Spleen (tissue), 11 donors: Measurements from ENCODE around the gene KIF5B. TPM values are rescaled to one million over a fixed set of nuclear protein-coding genes. Genes with fewer than 3 reads are reported as not detected.
A peak's percentile ranks its signal among the peaks of the same experiment; 100 is the strongest.
"Not testable (repeated sequence)": the region's sequence is repeated elsewhere in the genome, so short reads cannot be mapped to it uniquely, and the experiment has no call there.

Experiments used
- DNase-seq: peaks from one replicate; pipeline ENCODE4 v3.0.0-alpha.2; 2020
- H3K27ac ChIP-seq, 8 donors: fragments of 200-600 bp; sonication (generic) in 7 of 8; 1 replicate in 4 of 8; 2 replicates in 4 of 8; pipeline versions ENCODE4 v1.5.0 to v1.8.0; 2016 to 2021; ENCODE audit warnings: inconsistent platforms in 4 of 8, mild to moderate bottlenecking in 4 of 8, moderate library complexity in 1 of 8
- H3K27me3 ChIP-seq, 7 donors: fragments of 200-600 bp; sonication (generic) in 6 of 7; replicated peaks in 1 of 7; 1 replicate in 4 of 7; 2 replicates in 3 of 7; pipeline versions ENCODE4 v1.5.0 to v1.8.0; 2016 to 2021; ENCODE audit warnings: inconsistent platforms in 3 of 7, mild to moderate bottlenecking in 1 of 7
- H3K36me3 ChIP-seq, 6 donors: fragments of 200-600 bp; sonication (generic) in 5 of 6; 1 replicate in 4 of 6; 2 replicates in 2 of 6; pipeline versions ENCODE4 v1.5.0 to v1.8.0; 2016 to 2021; ENCODE audit warnings: inconsistent platforms in 2 of 6
- H3K4me1 ChIP-seq, 6 donors: fragments of 200-600 bp; sonication (generic) in 5 of 6; 1 replicate in 3 of 6; 2 replicates in 3 of 6; pipeline versions ENCODE4 v1.5.0 to v1.8.0; 2016 to 2021; ENCODE audit warnings: inconsistent platforms in 3 of 6
- H3K4me3 ChIP-seq, 8 donors: fragments of 200-600 bp; sonication (generic) in 7 of 8; 1 replicate in 4 of 8; 2 replicates in 4 of 8; pipeline versions ENCODE4 v1.5.0 to v1.8.0; 2016 to 2021; ENCODE audit warnings: inconsistent platforms in 4 of 8, mild to moderate bottlenecking in 4 of 8, moderate library complexity in 2 of 8
- H3K9me3 ChIP-seq, 8 donors: fragments of 200-600 bp; sonication (generic) in 7 of 8; 1 replicate in 4 of 8; 2 replicates in 4 of 8; pipeline versions ENCODE4 v1.5.0 to v1.8.0; 2016 to 2021; ENCODE audit warnings: inconsistent platforms in 4 of 8
- POLR2A ChIP-seq, 3 donors: fragments of 450-650 bp; IDR thresholded peaks; one replicate each; pipeline ENCODE4 v1.5.1; 2017; ENCODE audit warnings: antibody characterized with exemption in 3 of 3, mild to moderate bottlenecking in 1 of 3
- POLR2AphosphoS5 ChIP-seq, 3 donors: sonication (generic); formaldehyde crosslinking; IDR thresholded peaks; one replicate each; pipeline ENCODE4 v1.5.1; 2017; ENCODE audit warnings: antibody characterized with exemption in 3 of 3
- WGBS, 5 donors: extraction: QIAGEN DNeasy Blood & Tissue Kit in 3 of 5; methylation state at CpG; one replicate each; pipeline versions ENCODE4 v1.1.5 to v1.1.7; 2013 to 2018; 5-methylcytosine and 5-hydroxymethylcytosine counted together
- intact Hi-C: fragments of 100-400 bp; cut with DNase I; formaldehyde crosslinking; loops from one replicate; pipeline ENCODE4 v1.15.0; 2023; ENCODE audit warnings: low total_unique reads
- polyA plus RNA-seq, 3 donors: library from polyadenylated mRNA; stranded (reverse); fragments of 200-250 nt; gene quantifications; one replicate each; pipeline ENCODE4 v1.2.1, GENCODE V29; 2013
- total RNA-seq, 7 donors: library from RNA; depleted of rRNA in 3 of 7; stranded (reverse); fragments of >200 nt in 3 of 7; fragmentation: NEBNext Ultra II Directional in 4 of 7; extraction: Animal tissue kit (Norgen Biotek cat#: 25700) in 4 of 7; gene quantifications; one replicate each; pipeline versions ENCODE4 v1.1.0 to v1.2.1, GENCODE V29; 2016 to 2021
- TF ChIP-seq, protein P1 (sequence below), 11 experiments: fragments of 200-600 bp in 7 of 11; fragments of 450-650 bp in 4 of 11; sonication (generic) in 4 of 11; IDR thresholded peaks in 8 of 11; conservative IDR thresholded peaks in 3 of 11; 1 replicate in 7 of 11; 2 replicates in 4 of 11; pipeline versions ENCODE4 v1.4.0 to v1.8.0; 2016 to 2021; ENCODE audit warnings: antibody characterized with exemption in 11 of 11, inconsistent platforms in 4 of 11, mild to moderate bottlenecking in 1 of 11
- donor health status: healthy with polysubstance abuse.
- donor health status: DM: no; HTN: no; CAD: no; lungs with moderate emphysema.
- donor health status: DM: no; HTN: no; CAD: no.
- donor health status: Bipolar disorder and iron deficiency.
- donor health status: healthy.
- donor health status: DM: no; HTN: no; CAD: no.
- donor health status: DM: yes; HTN: yes; CAD: no.

The KIF5B gene
- total and polyA plus RNA-seq, 10 donors: 16.1 to 95.1 (median 71.2) TPM

GRCh38 chr10:31982111-31982510 lies 74.1 kb downstream of the KIF5B start:
- intact Hi-C loops: no loop called here
- Histone ChIP-seq H3K9me3 (peaks cover 0 to 9% (median 0%) of the 10 kb centered on the region in 8 donors), H3K4me3 (no peak overlapping the region), H3K27ac (no peak overlapping the region), H3K36me3 (no peaks in the 10 kb centered on the region), H3K4me1 (peaks cover 6 to 13% (median 13%) of the 10 kb centered on the region in 6 donors), H3K27me3 (no peaks in the 10 kb centered on the region)
- TF ChIP-seq POLR2AphosphoS5 (IDR thresholded peaks at IDR 0.05): no peak
- TF ChIP-seq, protein P1, sequence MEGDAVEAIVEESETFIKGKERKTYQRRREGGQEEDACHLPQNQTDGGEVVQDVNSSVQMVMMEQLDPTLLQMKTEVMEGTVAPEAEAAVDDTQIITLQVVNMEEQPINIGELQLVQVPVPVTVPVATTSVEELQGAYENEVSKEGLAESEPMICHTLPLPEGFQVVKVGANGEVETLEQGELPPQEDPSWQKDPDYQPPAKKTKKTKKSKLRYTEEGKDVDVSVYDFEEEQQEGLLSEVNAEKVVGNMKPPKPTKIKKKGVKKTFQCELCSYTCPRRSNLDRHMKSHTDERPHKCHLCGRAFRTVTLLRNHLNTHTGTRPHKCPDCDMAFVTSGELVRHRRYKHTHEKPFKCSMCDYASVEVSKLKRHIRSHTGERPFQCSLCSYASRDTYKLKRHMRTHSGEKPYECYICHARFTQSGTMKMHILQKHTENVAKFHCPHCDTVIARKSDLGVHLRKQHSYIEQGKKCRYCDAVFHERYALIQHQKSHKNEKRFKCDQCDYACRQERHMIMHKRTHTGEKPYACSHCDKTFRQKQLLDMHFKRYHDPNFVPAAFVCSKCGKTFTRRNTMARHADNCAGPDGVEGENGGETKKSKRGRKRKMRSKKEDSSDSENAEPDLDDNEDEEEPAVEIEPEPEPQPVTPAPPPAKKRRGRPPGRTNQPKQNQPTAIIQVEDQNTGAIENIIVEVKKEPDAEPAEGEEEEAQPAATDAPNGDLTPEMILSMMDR (IDR thresholded peaks at IDR 0.05 in 8 of 11, conservative IDR thresholded peaks at IDR 0.05 in 3 of 11): no peak
- no peak for TF ChIP-seq POLR2A (IDR thresholded peaks at IDR 0.05)
- no peak for DNase-seq
- 74 to 90% (median 81%) methylated on average over 2 of the region's 2 CpGs for WGBS, 5 donors

DNA sequence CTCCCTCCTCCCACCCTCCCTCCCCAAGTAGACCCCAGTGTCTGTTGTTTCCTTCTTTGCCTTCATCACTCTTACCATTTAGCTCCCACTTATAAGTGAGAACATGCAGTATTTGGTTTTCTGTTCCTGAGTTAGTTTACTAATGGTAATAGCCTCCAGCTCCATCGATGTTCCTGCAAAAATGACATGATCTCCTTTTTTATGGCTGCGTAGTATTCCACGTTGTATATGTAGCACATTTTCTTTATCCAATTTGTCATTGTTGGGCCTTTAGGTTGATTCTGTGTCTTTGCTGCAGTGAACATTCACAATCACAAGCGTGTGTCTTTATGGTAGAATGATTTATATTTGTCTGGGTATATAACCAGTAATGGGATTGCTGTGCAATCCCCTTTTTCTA lies 75.8 kb downstream of the KIF5B start:
- Histone ChIP-seq H3K4me1 (peaks cover 8 to 26% (median 15%) of the 10 kb centered on the region in 6 donors), H3K4me3 (no peak overlapping the region), H3K36me3 (no peaks in the 10 kb centered on the region), H3K9me3 (peaks cover 0 to 6% (median 0%) of the 10 kb centered on the region in 8 donors), H3K27ac (no peak overlapping the region), H3K27me3 (no peaks in the 10 kb centered on the region)
- DNase-seq: no peak
- TF ChIP-seq POLR2A (IDR thresholded peaks at IDR 0.05) (no peak), POLR2AphosphoS5 (IDR thresholded peaks at IDR 0.05) (no peak)
- TF ChIP-seq, protein P1 (IDR thresholded peaks at IDR 0.05 in 8 of 11, conservative IDR thresholded peaks at IDR 0.05 in 3 of 11): no peak
- 94 to 98% (median 96%) methylated on average over 4 of the region's 4 CpGs for WGBS, 5 donors
- intact Hi-C loops: no loop called here

DNA sequence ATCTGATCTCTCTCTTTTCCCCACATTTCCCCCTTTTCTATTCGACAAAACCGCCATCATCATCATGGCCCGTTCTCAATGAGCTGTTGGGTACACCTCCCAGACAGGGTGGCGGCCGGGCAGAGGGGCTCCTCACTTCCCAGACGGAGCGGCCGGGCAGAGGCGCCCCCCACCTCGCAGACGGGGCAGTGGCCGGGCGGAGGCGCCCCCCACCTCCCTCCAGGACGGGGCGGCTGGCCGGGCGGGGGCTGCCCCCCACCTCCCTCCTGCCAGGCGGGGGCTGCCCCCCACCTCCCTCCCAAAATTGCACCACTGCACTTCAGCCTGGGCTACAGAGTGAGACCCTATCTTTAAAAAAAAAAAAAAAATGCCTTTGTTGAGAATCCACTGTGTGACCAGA lies 77.2 kb downstream of the KIF5B start:
- H3K9me3 ChIP-seq, DNase-seq, H3K36me3 ChIP-seq, intact Hi-C loops, H3K27me3 ChIP-seq, H3K4me3 ChIP-seq, H3K27ac ChIP-seq: not testable (repeated sequence)
- peaks cover 8 to 26% (median 15%) of the 10 kb centered on the region in 6 donors for H3K4me1 ChIP-seq
- WGBS, 5 donors: 97 to 99% (median 98%) methylated on average over 14 to 17 of the region's 19 CpGs

- peaks cover 8 to 33% (median 15%) of the 10 kb centered on the region in 6 donors for H3K4me1 ChIP-seq
- intact Hi-C loops: no loop called here
- H3K4me3 ChIP-seq: no peak overlapping the region
- TF ChIP-seq, protein P1 (IDR thresholded peaks at IDR 0.05 in 8 of 11, conservative IDR thresholded peaks at IDR 0.05 in 3 of 11): no peak
- TF ChIP-seq POLR2AphosphoS5 (IDR thresholded peaks at IDR 0.05) (no peak), POLR2A (IDR thresholded peaks at IDR 0.05) (no peak)
- H3K27ac ChIP-seq: peak overlapping the region in 6 of 8 donors; percentile 64 to 86 (median 82)
- DNase-seq: no peak
- H3K27me3 ChIP-seq: no peaks in the 10 kb centered on the region
- H3K9me3 ChIP-seq: peaks cover 0 to 6% (median 0%) of the 10 kb centered on the region in 8 donors
- 56 to 74% (median 64%) methylated on average over 2 of the region's 2 CpGs for WGBS, 5 donors
- H3K36me3 ChIP-seq: no peaks in the 10 kb centered on the region
Measured at GRCh38 chr10:31978156-31978483, 78.1 kb downstream of the KIF5B start.
